NOMO-1 treated with dmso at 0.1 percent for 144 hours (cell line): ENCODE data around the gene PDXP.
A peak's percentile ranks its signal among the peaks of the same experiment; 100 is the strongest.
"Not testable (repeated sequence)": the region's sequence is repeated elsewhere in the genome, so short reads cannot be mapped to it uniquely, and the experiment has no call there.

Experiments used
- DNase-seq: peaks from one replicate; lab custom pipeline; 2025; ENCODE audit not compliant: unreplicated experiment; lab: John Stamatoyannopoulos, UW

The PDXP gene

DNA sequence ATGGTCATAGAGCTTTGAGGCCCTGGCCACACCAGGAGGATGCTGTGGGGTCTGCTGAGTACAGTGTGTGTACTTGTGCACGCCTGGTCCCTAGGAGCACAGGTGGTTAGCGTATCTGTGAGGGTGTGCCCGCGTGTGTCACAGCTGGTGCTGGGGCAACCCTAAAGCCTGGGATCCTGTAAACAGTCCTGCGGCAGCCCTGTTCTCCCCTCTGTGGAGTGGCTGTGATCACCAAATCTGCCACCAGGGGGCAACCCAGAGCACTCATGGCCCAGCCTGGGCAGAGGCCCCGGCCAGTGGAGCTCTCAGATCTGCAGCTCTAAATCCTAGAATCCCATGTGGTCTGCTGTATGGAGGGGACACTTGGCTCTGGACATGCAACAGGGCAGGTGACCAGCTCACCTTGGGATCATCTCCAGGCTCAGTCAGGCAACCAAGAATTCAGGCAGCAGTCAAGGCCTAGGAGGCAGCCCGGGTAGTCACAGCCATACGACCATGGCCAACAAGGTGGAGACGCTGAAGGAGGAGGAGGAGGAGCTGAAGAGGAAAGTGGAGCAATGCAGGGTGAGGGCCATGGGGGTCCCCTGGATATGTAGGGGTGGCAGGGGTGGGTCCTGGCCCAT is 15.2 kb upstream of the PDXP start:
- peak; percentile 62 for DNase-seq

- no peak for DNase-seq
These were observed 11.2 kb upstream of the PDXP start for GRCh38 chr22:37647317-37647716.

DNA sequence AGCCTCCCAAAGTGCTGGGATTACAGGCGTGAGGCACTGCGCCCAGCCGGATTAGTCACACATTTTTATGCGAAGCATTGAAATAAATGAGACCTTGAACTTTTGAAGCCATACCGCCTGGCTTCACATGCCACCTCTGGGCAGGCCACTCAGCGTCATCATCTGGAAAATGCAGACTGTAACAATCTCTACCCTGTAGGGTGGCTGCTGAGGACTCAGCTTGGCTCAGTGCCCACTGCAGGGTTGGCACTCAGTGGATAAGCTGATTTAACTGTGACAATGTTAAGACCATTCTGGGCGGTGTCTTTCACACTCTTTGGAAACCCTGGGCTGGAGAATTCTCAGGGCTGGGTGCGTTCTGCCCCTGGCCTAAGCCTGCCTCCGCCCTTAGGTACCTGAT is 10.6 kb upstream of the PDXP start:
- no peak for DNase-seq

DNA sequence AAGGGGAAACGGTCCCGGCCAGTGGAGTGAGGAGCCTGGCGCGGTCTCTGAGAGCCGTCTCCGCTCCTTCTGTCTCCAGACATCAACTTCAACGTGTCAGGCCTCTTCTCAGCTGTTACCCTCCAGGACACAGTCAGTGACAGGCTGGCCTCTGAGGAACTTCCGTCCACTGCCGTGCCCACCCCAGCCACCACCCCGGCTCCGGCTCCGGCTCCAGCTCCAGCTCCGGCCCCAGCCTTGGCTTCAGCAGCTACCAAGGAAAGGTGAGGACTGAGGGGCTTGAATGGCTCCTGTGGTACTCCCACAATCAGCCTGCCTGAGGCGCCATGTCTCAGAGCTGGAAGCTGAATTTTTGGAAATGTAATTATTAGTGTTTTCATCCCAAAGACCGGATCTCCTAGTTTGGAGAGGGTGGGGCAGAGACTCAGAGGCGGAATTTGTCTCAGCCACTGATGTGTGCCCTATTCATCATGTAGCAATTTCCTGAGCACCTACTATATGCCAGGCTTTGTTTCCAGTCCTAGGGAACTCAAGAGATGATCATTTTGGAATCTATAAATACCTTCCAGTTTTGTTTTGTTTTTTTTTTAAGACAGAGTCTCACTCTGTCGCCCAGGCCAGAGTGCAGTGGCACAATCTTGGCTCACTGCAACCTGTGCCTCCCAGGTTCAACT is 7.9 kb upstream of the PDXP start:
- no peak for DNase-seq

- no peak for DNase-seq
These were observed 3.8 kb upstream of the PDXP start for GRCh38 chr22:37654563-37655251.

DNA sequence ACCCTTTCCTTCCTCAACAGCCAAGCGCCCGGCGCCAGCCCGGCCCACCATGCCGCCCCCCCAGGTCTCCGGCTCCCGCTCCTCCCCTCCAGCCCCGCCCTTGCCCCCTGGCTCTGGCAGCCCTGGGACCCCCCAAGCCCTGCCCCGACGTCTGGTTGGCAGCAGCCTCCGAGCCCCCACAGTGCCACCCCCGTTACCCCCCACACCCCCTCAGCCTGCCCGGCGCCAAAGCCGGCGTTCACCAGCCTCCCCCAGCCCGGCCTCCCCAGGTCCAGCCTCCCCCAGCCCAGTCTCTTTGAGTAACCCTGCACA is 3.3 kb upstream of the PDXP start:
- DNase-seq, result no peak

DNA sequence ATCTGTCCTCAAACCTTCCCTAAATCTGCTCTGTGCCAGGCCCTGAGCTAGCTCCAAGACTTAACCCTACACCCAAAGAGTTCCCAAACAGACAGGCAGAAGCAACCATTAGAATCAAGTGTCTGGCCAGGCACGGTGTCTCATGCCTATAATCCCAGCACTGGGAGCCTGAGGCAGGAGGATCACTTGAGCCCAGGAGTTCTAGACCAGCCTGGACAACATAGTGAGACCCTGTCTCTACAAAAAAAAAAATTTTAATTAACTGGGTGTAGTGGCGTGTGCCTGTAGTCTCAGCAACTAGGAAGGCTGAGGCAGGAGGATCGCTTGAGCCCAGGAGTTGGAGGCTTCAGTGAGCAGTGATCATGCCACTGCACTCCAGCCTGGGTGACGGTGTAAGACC is 1.9 kb upstream of the PDXP start:
- DNase-seq, result not testable (repeated sequence)

- DNase-seq, result no peak
These were observed 862 bp upstream of the PDXP start for GRCh38 chr22:37657590-37658132.

DNA sequence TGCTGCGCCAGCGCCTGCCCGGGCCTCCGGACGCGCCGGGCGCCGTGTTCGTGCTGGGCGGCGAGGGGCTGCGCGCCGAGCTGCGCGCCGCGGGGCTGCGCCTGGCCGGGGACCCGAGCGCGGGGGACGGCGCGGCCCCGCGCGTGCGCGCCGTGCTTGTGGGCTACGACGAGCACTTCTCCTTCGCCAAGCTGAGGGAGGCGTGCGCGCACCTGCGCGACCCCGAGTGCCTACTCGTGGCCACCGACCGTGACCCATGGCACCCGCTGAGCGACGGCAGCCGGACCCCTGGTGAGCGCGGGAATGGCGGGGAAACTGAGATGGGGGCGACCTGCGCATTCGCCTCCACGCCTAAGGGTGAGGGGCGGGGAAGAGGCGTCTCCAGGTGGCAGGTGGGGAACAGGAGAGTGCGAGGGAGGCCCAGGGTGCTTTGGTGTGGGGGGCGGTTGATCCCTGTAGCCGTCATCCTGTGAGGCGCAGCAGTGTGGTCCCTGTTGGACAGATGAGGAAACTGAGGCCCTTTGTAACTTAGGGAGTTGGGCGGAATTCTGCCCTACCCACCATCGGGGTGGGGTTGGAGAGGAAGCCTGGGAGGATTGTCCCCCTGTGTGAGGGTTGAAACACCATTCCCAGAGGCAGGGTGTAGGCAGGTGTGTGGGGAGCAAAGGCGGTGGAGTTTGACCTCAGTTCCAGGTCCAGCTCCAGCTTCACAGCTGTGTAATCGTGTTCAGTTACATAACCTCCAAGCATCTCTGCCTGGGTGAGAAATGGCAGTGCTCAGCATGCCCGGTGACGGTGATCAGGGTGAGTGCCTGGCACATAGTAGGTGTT is 758 bp downstream of the PDXP start:
- no peak for DNase-seq

DNA sequence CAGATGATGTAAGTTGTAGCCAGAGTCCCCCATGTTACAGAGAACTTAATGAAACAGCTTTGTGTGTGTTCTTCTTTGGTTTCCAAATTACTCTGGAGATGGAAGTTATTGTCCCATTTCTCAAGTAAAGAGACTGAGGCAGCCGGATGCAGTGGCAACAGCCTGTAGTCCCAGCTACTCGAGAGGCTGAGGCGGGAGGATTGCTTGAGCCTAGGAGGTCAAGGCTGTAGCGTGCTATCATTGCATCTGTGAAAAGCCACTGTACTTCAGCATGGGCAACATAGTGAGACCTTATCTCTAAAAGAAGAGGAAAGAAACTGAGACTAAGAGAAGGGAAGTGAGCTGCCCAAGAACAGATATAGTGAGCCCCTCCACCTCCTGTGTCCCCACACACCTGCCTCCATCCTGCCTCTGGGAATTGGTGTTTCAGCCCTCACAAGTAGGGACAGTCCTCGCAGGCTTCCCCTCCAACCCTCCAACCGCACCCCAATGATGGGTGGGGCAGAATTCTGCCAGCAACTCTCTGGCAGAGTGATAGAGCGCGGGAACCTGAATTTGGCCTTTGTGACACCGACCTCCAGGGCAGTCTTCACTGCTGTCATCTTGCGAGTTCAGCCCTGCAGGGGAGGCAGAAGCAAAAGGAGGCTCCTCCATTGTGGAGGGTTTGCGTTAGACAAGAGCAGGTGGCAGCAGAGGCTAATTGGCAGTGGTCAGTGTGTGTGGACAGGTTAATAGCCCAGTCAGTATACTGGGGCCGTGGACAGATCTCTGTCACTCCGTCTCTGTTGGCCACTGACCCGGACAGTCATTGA is 1.6 kb downstream of the PDXP start:
- no peak for DNase-seq

- no peak for DNase-seq
These were observed 2.2 kb downstream of the PDXP start for GRCh38 chr22:37660709-37661045.

DNA sequence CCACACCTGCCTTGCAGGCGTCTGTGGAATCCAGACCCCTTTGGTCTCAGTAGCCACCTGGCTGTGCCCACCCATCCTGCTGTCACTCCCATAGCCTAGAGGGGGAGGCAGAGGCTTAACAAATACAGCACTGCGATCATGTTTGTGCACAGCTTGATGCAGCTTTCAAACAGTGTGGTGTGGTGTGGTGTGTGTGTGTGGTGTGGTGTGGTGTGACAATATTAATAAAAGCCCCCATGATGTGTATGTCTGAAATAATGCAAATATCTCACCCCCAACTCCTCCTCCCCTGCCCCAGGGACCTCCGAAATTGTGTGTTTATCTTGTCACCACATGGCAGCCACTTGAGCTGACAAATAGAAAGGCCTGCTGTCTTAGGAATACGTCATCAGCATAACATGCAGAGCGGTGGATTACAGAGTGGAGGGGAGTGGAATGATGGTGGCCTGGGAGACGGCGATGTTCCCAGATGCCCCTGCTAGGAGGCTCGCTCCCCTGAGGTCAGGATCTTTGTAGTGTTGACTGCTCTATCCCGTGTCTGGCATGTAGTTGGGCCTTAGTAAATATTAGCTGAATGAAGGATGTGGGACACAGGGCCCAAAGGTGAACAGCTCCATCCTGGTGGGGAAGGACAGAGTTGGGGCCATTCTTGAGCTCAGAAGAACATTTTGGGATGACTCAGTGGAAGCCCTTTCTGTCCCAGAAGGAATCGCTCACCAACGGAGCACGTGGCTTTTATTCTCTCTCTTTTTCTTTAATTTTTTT is 2.8 kb downstream of the PDXP start:
- DNase-seq, result no peak

DNA sequence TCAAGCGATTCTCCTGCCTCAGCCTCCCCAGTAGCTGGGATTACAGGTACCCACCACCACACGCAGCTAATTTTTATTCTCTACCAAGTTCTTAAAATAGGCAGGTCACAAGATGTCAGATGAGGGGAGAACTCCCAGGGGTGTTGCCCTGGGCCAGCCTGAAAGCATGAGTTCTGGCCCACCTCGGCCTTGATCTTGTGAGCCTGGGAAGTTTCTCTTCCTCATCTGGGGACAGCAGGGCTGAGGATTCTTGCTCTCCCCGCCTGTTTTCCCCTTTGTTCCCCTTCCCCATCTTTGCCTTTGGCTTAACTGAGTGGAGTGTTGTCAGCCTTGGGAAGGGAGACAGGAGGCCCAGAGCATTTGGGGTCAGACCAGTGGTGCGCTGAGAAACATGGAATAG is 3.5 kb downstream of the PDXP start:
- no peak for DNase-seq

- DNase-seq, result no peak
These were observed 5.1 kb downstream of the PDXP start for GRCh38 chr22:37663521-37664140.

GRCh38 chr22:37664249-37665101 is 6.0 kb downstream of the PDXP start:
- DNase-seq, result no peak

- DNase-seq, result no peak
These were observed 7.0 kb downstream of the PDXP start for GRCh38 chr22:37665487-37665886.

- DNase-seq, result no peak
These were observed 11.1 kb downstream of the PDXP start for GRCh38 chr22:37669586-37669985.

DNA sequence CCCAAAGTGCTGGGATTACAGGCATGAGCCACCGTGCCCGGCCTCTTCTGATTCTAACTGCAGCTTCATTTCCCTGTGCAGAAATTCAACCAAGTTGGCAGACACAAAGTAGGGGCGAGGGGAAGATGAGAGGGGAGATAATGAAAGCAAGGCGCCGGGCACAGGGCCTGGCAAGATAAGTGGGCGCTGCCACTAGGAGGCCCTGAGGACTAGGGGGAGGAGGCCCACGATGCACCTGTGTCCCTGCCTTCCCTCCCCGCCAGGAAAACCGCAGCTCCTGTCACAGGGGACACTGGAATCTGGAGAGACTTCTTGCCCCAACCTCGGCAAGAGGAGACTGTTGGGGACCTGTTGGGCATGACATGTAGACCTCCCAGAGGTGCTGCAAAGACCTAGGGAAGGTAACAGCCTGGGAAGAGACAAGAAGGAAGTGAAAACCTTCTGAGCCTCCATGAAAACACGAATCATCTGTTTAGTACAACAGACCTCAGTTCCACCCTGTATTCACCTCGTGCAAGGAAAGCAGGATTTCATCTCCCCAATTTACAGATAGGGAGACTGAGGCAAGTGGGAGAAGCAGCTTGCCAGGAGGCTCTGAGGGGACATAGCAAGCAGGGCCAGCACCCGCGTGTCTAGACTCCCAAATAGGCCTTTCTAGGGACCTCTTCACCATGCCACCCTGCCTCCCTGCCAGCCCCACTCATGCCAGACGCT is 13.8 kb downstream of the PDXP start:
- DNase-seq, result no peak
